CD4-positive, alpha-beta T cell treated with Interleukin-4 for 4 hours (primary cell): ENCODE results near the gene BPI.
"Not testable (repeated sequence)": the region's sequence is repeated elsewhere in the genome, so short reads cannot be mapped to it uniquely, and the experiment has no call there.

Experiments
- DNase-seq: peaks from one replicate; pipeline ENCODE4 v3.0.0-alpha.2; 2020

The BPI gene

DNA sequence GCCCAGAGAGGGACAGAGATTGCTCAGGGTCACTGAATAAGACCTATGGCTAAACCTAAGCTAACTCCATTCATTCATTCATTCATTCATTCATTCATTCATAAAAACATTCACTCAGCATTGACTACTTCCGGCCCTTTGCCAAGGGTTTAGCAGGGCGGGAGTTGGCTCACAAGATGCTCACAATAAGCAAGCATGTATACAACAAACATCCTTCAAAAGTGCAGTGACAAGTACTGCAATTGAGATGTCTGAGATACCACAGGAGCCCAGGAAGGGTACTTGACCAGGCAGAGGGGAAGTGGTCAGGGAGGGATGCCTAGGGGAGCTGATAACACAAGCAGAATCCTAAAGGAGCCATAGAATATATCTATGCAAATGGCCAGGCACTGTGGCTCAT is 25.2 kb upstream of the BPI start:
- no peak for DNase-seq

DNA sequence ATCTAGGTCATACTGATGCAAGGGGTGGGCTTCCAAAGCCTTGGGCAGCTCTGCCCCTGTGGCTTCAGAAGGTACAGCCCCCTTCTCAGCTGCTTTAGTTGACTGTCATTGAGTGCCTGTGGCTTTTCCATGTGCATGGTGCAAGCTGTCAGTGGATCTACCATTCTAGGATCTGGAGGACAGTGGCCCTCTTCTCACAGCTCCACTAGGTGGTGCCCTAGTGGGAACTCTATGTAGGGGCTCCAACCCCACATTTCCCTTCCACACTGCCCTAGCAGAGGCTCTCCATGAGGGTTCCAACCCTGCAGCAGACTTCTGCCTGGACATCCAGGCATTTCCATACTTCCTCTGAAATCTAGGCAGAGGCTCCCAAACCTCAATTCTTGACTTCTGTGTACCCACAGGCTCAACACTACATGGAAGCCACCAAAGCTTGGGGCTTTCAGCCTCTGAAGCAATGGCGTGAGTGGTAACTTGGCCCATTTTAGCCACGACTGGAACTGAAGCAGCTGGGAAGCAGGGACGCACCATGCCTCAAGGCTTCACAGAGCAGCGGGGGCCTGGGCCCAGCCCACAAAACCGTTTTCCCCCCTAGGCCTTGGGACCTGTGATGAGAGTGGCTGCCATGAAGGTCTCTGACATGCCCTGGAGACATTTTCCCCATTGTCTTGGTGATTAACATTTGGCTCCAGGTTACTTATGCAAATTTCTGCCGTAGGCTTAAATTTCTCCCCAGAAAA is 22.6 kb upstream of the BPI start:
- DNase-seq = not testable (repeated sequence)

DNA sequence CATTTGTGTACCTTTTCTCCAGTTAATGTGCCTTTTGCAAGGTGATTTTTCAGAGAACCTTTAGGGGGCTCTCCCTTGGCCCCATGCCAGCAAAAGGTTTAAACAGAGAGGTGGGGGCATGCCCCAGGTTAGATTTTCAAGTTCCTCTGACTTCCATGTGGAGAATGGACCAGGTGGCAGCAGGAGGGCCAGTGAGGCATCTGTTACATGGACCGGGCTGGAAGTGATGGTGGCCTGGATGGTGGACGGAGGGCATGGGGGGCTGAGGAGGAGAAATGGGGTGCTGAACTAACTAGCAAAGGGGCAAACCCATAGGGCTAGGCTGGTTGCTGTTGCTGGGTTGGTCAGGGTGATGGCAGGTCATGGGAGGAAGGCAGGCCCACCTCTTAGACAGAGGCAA is 20.7 kb upstream of the BPI start:
- DNase-seq = no peak

DNA sequence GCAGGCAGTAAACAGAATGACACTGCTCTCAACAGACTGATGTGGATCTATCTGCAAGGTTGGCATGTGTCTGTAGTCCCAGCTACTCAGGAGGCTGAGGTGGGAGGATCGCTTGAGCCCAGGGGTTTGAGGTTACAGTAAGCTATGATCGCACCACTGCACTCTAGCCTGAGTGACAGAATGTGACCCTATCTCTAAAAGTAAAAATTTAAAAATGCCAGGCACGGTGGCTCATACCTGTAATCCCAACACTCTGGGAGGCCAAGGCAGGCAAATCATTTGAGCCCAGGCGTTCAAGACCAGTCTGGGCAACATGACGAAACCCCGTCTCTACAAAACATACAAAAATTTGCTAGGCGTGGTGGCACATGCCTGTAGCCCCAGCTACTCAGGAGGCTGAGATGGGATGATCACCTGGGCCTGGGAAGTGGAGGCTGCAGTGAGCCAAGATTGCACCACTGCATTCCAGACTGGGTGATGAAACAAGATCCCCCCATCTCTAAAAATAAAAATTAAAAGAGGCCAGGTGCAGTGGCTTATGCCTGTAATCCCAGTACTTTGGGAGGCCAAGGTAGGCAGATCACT is 19.8 kb upstream of the BPI start:
- not testable (repeated sequence) for DNase-seq

DNA sequence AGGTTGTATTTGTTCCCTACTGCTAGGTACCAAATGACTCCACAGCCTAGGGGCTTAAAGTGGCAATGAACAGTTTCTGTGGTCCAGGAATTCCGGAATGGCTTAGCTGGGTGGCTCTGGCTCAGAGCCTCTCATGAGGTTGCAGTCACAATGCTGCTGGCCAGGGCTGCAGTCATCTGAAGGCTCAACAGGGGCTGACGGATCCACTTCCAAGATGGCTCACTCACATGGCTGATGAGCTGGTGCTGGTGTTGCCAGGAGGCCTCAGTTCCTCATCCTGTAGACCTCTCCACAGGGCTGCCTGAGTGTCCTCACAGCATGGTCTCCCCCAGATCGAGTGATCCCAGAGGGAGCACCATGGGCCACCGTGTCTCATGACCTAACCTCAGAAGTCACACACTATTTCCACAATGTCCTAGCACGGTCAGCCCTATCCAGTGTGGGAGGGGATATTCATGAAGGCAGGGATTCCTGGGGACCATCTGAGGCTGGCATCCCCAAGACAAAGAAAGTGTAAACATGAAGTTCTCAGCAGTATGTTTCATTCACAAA is 19.0 kb upstream of the BPI start:
- DNase-seq = no peak

DNA sequence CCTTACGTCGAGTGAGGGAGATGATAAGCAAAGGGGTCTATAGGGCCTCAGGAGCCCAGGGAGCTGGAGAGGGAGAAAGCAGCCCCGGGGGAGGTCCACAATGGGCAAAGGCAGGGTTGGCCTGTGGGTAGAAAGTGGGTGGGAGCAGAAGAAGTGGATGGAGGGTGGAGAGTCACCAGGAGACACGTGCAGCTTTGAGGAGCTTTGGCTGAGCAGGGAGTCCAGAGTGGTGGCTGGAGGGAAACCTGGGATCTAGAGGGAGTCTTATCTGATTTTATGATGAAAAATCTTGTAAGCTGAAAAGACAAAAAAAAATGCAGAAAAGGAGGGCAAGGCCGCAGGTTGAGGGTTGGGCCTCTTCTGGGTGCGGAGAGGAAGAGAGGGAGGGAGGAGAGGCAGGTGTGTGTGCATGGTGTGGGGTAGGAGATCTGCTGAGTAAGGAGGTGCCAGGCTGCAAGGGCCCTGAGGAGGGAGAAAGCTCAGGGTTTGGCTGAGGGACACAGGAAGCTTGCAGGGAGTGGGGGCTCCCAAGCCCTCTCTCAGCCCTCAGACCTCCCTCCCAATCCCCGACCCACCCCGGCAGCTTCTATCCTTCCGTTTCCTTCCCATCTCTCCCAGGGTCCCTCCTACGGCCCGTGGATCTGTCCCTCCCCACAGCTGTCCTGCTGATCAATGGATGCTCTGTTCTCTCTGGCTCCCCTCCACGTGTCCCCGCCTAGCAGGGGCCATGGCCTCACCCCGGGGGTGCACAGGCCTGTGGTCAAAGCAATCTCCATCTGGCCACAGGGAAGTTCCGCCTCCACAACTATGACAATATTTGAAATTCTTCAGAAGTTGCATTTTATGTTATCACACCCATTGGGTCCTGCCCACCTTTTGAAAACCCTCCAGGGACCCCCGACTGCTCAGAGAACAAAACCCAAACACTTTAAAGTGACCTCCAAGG is 17.1 kb upstream of the BPI start:
- DNase-seq = no peak

DNA sequence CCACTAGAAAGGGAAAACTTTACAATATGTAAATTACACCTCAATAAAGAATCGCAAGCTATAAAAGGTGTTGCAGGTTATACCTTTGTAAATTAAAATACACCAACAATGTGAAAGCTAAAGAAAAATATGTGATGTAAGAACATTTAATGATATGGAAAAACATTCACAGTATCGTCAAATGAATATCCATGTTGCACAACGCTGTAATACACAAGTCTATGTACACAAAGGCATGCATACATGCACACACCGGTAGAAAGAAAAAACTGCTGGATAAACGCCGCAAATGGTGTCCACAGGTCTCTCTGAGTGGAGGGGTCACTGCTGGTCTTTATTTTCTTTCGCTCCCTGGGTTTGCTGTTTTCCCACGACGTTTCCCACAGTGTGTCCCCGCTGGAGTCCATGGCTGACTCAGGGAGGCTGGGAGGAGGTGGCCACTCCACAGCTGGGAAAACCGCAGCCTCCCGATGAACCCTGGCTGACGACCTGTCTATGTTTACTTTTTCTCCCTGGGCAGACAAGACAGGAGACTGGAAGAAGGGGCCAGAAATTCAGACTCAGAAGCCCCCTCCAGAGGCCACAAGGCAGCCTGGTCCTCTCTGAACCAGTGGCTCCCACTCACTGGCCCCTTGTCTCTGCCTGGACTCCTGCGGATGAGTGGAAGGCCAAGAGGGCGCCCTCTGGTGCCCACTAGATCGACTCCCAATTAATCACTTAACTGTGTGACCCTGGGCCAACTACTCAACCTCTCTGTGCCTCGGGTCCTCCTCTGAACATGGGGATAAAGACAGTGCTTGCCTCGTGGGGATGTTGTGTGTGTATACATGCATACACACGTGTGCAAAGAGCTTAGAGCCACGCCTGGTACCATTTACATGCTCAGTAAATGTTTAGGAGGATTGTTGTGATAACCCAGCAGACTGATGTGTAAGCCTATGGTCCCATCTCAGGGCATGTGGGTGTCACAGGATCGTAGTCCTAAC is 12.8 kb upstream of the BPI start:
- DNase-seq = no peak

DNA sequence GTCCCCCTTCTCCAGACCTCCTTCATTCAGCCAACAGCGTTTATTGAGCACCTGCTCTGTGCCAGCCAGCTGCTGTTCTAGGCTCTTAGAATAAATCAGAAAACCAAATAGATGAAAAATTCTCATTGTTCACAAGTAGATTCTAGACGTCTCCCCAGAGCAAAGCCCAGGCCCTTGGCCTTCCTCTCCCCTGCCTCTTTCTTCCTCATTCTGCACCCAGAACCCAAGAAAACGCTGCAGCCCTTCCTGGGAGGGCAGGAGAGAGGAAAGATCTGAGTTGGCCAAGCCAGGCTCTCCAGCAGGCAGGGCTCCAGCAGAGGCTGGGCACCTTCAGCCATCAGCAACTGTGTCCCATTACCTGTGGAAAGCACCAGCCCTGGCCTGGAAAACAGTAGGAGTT is 12.0 kb upstream of the BPI start:
- DNase-seq = no peak

DNA sequence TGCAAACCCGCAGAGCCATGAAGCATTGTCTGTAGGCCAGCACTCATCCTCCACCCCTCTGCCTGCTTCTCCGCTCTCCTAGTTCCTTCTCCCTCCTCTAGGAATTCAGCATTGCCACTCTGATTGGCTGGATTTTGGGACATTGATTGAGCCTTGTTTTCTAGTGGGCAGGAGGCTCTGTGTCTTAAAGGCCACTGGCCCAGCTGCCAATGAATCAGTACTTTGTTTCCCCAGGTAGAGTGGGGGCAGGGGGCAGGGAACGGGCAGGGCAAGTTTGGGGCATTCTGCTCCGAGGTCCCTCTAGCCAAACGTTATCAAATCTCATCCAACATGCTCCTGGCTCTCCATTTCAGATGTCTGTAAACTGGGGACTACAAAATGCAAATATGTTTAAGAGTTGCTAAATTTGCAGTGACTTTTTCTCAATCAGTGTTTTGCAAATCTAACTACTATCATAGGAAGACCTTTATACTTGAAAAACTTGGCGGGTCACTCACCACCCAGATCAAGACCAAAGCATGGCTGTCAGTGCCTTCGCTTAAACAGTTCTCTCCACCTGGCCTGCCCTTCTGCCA is 10.4 kb upstream of the BPI start:
- DNase-seq = no peak

DNA sequence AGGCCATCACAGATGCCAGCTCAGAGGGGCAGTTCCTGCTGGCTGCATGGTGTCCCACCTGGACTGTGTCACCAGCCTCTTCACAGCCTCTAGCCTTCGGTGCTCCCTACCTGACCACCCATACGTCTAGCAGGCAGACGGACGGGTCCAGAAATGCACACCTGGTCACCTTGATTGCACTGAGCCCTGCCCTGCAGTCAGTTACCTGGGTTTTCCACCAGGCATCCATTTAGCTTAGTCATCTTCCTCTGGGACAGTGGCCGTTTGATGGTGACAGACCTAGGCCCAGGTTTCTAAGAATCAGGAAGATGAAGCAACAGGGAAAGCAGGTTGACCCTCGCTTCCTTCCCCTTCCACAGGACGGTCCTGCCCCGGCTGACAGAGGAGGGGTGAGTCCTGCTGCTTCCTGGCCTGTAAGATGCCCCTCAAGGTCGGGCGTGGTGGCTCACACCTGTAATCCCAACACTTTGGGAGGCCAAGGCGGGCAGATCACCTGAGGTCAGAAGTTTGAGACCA is 9.8 kb upstream of the BPI start:
- DNase-seq = no peak

DNA sequence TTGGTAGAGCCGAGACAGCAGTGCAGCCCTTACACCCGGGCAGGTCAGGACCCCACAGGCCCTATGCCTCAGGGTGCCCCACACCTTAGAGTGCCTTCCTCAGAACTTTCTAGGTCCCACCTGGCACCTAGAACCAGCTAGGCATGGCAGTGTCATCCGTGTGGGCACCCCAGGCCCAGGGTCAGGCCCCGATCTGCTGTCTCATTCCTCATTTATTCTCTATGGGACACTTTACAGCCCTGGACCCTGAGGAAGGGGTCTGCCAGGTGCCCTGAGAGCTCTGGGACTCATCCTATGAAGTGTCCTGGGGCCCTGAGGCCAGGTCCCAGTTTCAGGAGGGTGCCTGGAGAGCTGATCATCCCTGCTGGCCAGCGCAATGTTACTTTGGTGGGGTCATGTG is 8.1 kb upstream of the BPI start:
- DNase-seq = no peak

DNA sequence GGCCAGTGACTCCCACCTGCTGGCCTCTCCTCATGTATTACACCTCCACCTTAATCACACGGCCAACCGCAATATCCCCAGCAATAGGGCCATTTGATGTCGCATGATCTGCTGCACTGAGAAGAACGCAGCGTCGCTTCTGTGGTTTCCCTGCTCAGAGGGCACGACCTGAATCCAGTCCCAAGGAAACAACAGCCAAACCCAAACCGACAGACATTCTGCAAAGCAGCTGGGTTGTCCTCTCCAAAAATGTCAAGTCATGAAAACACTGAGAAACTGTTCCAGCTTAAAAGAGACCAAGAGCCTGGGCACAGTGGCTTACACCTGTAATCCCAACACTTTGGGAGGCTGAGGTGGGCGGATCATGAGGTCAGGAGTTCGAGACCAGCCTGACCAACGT is 7.5 kb upstream of the BPI start:
- DNase-seq = no peak

DNA sequence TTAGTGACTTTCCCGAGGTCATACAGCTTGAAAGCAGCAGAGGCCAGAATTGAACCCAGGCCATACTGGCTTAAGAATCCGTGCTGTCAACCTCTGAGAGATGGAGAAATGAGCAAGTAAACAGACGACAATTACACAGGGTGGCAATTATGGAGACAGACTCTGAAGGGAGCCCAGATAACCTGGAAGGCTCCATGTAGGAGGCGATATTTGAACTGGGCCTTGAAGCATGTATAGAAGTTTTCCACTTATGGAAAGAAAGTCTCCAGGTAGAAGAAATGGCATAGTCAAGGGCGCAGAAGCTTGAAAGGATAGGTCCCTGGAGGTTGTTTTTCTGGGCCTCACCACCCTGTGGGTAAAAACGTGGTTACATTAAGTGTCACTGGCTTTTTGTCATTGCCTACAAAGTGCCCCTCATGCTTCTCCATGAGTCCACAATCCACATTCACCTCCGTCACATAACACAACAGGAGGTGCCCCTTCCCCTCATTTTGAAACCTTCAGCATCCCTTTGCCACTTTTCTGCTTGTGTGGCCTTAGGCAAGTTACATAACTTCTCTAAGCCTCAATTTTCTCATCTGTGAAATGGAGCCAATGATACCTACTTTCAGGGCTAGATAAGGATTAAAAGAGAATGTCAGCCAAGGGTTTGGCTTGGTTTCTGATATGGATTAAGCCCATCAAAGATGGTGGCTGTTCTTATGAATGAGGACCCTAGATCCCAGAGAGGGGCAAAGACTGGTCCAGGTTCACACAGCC is 5.9 kb upstream of the BPI start:
- DNase-seq = no peak

DNA sequence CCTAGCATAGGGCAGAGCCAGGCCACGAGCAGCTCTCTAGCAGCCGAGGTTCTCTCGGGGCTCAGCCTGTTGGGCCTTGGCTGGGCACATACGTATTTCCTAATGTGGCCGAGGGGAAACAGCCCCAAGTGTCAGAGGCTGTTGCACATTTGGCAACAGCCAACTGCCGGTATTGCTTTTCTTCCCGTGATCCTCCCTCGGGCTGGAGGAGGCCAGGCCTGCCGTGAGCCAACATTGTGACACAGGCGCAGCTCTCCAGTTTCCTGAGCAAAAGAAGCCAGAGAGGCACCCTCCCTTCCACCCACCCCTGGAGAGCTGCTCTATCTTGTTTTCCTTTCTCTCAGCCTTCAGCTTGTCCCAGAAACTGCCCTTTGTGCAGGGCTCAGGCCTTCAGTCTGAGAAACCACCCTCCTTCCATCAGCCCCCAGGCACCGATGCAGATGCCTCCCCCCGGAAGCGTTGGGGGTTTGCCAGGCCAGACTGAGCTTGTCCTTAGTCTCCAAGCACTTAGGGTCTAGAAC is 5.1 kb upstream of the BPI start:
- no peak for DNase-seq

DNA sequence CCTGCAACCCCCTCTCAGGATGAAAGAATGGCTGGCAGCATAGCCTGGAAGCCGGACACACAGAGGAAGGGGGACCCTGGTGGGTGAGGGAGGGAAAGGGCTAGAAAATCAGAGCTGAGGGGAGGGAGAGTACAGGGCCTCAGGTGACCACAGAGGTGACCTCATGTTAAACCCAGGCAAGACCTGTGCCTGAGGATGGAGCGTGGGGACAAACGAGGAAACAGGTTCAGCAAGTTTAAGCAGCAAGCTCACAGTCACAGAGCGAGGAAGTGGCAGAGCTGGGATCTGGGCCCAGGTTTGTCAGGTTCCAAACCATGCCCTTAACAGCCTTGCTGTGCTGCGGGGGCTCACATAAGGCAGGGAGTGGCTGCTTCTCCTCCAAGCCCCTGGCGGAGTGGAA is 4.0 kb upstream of the BPI start:
- no peak for DNase-seq

DNA sequence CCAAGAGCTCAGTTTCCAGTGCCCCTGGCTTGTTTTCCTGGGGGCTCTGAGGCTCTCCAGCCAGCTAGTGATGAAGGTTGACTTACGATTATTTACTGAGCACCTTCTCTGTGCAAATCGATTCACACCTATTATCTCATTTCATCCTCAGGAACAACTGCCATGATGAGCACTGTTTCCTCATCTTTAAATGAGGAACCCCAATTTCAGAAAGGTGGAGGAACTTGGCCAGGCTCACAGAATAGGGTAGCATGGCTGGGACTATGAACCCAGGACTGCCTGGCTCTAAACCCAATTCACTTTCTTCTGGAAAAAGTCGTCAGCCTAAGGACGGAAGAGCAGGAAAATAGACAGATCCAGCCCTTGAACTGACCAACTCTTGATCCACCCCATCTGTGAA is 3.5 kb upstream of the BPI start:
- no peak for DNase-seq

DNA sequence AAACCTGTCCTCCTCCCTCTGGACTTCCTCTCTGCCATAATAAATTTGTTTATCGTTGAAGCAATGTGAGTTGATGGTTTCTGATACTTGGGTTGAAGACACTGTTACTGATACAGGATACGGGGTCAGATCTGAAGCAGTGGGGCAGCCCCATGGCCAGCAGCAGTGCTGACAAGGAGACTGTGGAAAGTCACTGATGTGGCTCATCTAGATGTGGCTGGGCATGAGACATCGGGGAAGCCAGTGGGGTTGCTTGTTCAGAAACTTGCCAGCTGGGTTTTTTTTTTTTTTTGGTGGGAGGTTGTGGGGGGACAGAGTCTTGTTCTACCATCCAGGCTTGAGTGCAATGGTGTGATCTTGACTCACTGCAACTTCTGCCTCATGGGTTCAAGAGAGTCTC is 2.6 kb upstream of the BPI start:
- no peak for DNase-seq

DNA sequence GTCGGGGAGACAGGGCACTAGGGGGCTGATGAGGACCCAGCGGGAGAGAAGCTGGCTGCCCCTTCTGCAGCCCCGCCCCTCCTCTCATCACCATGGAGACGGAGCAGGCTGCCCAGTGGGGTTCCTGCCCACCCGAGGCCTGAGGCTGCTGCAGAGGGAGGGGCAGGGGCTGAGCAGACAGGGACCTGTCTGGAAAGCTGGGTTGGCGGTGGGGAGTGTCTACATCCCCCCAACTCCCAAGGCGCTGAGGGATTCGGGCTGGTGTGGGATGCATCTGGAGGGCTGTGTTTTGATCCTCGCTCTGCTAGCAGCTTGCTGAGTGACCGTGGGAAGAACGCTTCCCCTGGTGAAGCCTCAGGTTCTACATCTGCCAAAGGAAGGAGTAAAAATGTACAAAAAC is 1.2 kb upstream of the BPI start:
- no peak for DNase-seq

DNA sequence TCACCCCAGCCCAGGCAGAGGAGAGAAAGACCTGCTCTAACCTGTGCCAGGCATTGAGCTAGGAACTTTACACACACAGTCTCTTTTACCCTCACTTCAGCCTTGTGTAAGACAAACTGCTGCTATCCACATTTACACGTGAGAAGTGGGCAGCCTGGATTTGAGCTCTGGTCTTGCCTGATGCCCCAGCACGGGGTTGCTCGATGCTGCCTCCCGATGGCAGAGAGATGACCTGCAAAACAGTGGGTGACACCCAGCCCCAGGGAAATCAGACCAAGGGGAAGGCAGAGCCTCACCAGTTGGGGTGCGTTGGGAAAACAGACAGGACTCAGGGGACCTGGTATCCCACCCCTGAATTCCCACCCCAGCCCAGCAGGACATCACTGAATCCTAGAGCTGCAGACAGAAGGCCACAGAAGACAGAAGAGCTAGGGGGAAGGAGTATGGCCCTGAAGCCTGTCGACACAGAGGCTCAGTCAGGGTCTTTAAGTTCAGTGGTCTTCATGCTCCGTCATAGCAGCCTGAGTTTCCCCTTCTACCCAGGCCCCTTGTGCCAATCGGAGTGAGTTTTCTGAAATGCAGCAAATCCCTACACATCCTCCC is 990 bp downstream of the BPI start:
- no peak for DNase-seq

DNA sequence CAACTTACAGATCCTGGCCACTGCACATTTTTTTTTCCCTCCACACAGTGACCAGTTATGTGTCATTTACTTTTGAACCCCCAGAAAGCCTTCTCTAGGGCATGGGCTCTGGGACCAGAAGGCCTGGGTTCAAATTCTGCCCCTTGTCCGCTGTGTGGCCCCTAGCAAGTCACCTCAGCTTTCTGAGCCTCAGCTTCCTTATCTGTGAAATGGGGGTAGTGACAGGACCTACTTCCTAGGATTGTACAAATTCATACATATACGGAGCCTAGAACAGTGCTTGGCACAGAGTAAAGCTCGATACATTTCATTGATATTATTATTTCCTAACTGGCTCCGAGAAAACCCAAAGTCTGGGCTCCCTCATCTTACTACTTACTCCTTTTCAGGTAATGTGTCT is 1.6 kb downstream of the BPI start:
- DNase-seq = no peak
